ENCODE data around the gene FCHO1. TPM values are rescaled to one million over a fixed set of nuclear protein-coding genes. Genes with fewer than 3 reads are reported as not detected.

FCHO1 gene
- total and polyA plus RNA-seq, 10 of the 15 experiments (the other 5 are each of a cell fraction or from before 2014, with no cell fraction given): 0.14 to 45.8 (median 15.8) TPM

DNA sequence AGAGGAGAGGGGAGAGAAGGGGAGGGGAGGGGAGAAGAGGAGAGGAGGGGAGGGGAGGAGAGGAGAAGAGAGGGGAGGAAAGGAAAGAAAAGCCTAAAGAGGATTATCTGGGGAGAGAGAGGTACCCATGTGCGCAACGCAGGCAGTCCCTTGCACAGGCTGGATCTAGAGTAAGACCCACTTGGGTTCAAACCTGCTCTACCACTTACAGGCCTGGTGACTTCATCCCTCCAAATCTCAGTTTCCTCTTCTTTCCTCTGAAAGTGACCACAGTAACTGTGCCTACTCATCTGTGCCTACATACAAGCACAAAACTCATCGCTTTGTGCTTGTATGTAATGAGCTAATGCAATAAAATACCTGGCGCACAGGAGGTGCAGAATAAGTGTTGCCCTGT is 32.7 kb upstream of the FCHO1 start:
- Histone ChIP-seq H3K4me3 (peak overlapping the region; percentile 99; the same call in 1 of the 2 replicates), H3K27ac (ENCODE audit: control insufficient read depth, insufficient read depth) (no peak overlapping the region), H3K9me3 (replicated peaks; ENCODE audit: control insufficient read depth, insufficient read depth, low read length) (no peaks in the 10 kb centered on the region), H3K4me1 (ENCODE audit: control insufficient read depth, insufficient read depth, low read length) (peaks cover 27% of the 10 kb centered on the region), H3K27me3 (replicated peaks in 1 of 2; ENCODE audit: control insufficient read depth in 2 of 2, insufficient read depth in 2 of 2, low read length in 1 of 2) (no peaks in the 10 kb centered on the region), H3K4me2 (ENCODE audit: control insufficient read depth, insufficient read depth) (peak overlapping the region; percentile 90), H3K79me2 (ENCODE audit: control insufficient read depth, insufficient read depth, low read length) (peaks cover 23% of the 10 kb centered on the region), H3K36me3 (ENCODE audit: control insufficient read depth in 2 of 2, insufficient read depth in 2 of 2, low read length in 1 of 2) (peaks cover 0 to 3% of the 10 kb centered on the region in 2 experiments; a peak in 1 of 4 replicates), H4K20me1 (ENCODE audit: control insufficient read depth, insufficient read depth) (no peaks in the 10 kb centered on the region), H3K9ac (ENCODE audit: control insufficient read depth, insufficient read depth, low read length) (no peak overlapping the region), H2AFZ (ENCODE audit: control insufficient read depth, low read depth, low read length) (peak overlapping the region; percentile 85)
- CTCF ChIA-PET: interaction anchor here (0.7 to 3.3 kb wide), 12 partner anchors 12 to 133 kb away, joined by 3 to 23 read pairs (median 4); partner anchors contain the start of gene FCHO1
- BruUV-seq (replicated peaks): no TSS peak
- RAD21 ChIA-PET (ENCODE audit: unreplicated experiment): interaction anchor here (0.9 to 2.3 kb wide), 9 partner anchors 33 to 214 kb away, joined by 3 to 21 read pairs (median 4); partner anchors contain the start of genes CCDC124, FCHO1 and JAK3
- ATAC-seq (peak; percentile 43), FAIRE-seq (no peak), DNase-seq (ENCODE audit: low read depth, low spot score) (no peak)
- TF ChIP-seq RBBP5 (conservative IDR thresholded peaks at IDR 0.05): no peak
- TF ChIP-seq RUNX3 (IDR thresholded peaks at IDR 0.05; ENCODE audit: low read length): peak; percentile 34; the same call in 1 of the 2 replicates
- TF ChIP-seq BCL11A (IDR thresholded peaks at IDR 0.05; ENCODE audit: low read depth, low read length): no peak
- in situ Hi-C loops (cut with MboI): no loop called here
- SMC1A ChIA-PET (ENCODE audit: uncharacterized antibody, unreplicated experiment): interaction anchor here (0.6 to 7.6 kb wide), 13 partner anchors 12 to 370 kb away, joined by 3 to 91 read pairs (median 5); partner anchors contain the start of gene FCHO1
- 37% methylated on average over 4 of the region's 4 CpGs for WGBS (ENCODE audit: insufficient coverage, insufficient replicate concordance, low lambda C conversion rate, missing lambda C conversion rate)
- intact Hi-C loops (cut with micrococcal nuclease; ENCODE audit: unreplicated experiment): loop anchor here (5.0 kb wide), 1 partner anchor 34 kb away; the partner anchor contains the start of gene FCHO1
- POLR2A ChIA-PET: interaction anchor here (0.5 to 3.7 kb wide), 10 partner anchors 12 to 413 kb away, joined by 3 to 21 read pairs (median 4); no protein-coding TSS in a partner anchor

DNA sequence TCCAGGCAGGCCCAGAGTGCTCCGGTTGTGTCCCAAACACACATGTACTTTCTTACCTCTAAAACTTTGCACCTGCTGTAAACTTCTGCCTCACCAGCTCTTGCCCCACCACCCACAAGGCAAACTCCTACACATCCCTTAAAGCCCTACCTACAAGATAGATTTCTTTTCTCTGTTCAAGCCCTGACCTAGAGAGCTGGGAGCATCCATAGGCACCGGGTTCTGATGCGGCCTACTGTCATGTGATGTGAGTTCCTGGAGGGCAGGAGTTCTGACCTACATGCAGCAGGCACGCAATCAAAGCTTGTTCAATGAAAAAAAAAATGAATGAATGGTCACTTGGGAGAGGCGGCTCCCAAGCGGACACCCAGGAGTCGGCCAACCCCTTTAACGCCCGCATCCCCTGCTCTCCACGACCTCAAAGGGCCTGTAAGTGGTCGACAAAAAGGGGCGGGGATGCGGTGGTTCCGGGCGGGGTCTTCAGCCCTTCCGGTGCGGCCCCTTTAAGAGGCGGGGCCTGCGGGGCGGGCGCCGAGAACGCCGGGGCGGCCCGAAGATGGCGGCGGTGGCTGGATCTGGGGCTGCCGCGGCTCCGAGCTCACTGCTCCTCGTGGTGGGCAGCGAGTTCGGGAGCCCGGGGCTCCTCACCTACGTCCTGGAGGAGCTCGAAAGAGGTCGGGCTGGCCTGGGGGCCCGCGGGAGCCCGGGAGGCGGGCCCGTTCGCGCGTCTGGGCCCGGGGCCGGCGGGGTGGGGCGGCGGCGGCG is 32.1 kb upstream of the FCHO1 start, which contains the start of gene MAP1S:
Gene MAP1S (plus strand): TSS at position 534 of the 765 bp plus-strand sequence. CDS start 23 bp downstream, at position 557.
- Histone ChIP-seq H3K4me1 (ENCODE audit: control insufficient read depth, insufficient read depth, low read length) (peaks cover 27% of the 10 kb centered on the region), H3K9me3 (replicated peaks; ENCODE audit: control insufficient read depth, insufficient read depth, low read length) (no peaks in the 10 kb centered on the region), H3K9ac (ENCODE audit: control insufficient read depth, insufficient read depth, low read length) (peak within 1 kb of the TSS; percentile 77), H3K36me3 (ENCODE audit: control insufficient read depth in 2 of 2, insufficient read depth in 2 of 2, low read length in 1 of 2) (peaks cover 3% of the 10 kb centered on the region in 2 experiments; a peak in 3 of 4 replicates), H2AFZ (ENCODE audit: control insufficient read depth, low read depth, low read length) (peak within 1 kb of the TSS; percentile 85), H3K4me2 (ENCODE audit: control insufficient read depth, insufficient read depth) (peak within 1 kb of the TSS; percentile 90), H3K27ac (ENCODE audit: control insufficient read depth, insufficient read depth) (peak within 1 kb of the TSS; percentile 38; the same call in 1 of the 2 replicates), H3K27me3 (replicated peaks in 1 of 2; ENCODE audit: control insufficient read depth in 2 of 2, insufficient read depth in 2 of 2, low read length in 1 of 2) (no peaks in the 10 kb centered on the region), H3K4me3 (peak within 1 kb of the TSS; percentile 99), H3K79me2 (ENCODE audit: control insufficient read depth, insufficient read depth, low read length) (peaks cover 23% of the 10 kb centered on the region), H4K20me1 (ENCODE audit: control insufficient read depth, insufficient read depth) (no peaks in the 10 kb centered on the region)
- CTCF ChIA-PET: interaction anchor here (0.5 to 3.3 kb wide), 14 partner anchors 8 to 133 kb away, joined by 3 to 23 read pairs (median 4); partner anchors contain the start of gene FCHO1
- WGBS (ENCODE audit: insufficient coverage, insufficient replicate concordance, low lambda C conversion rate, missing lambda C conversion rate): 0% methylated on average over 25 of the region's 53 CpGs
- in situ Hi-C loops (cut with MboI) (no loop called here), intact Hi-C loops (cut with micrococcal nuclease; ENCODE audit: unreplicated experiment) (loop anchor here (5.0 kb wide), 1 partner anchor 33 kb away; the partner anchor contains the start of gene FCHO1)
- SMC1A ChIA-PET (ENCODE audit: uncharacterized antibody, unreplicated experiment): interaction anchor here (0.6 to 7.6 kb wide), 15 partner anchors 11 to 369 kb away, joined by 3 to 91 read pairs (median 5); partner anchors contain the start of gene FCHO1
- peak; percentile 90 for ATAC-seq
- FAIRE-seq: peak; percentile 18
- no peak for DNase-seq (ENCODE audit: low read depth, low spot score)
- POLR2A ChIA-PET: interaction anchor here (0.5 to 3.7 kb wide), 11 partner anchors 12 to 414 kb away, joined by 3 to 21 read pairs (median 4); partner anchors contain the start of gene FCHO1
- RAD21 ChIA-PET (ENCODE audit: unreplicated experiment): interaction anchor here (0.7 to 2.3 kb wide), 10 partner anchors 32 to 214 kb away, joined by 3 to 21 read pairs (median 4); partner anchors contain the start of genes CCDC124, FCHO1 and JAK3
- no TSS peak for BruUV-seq (replicated peaks)
- TF ChIP-seq, protein P1, sequence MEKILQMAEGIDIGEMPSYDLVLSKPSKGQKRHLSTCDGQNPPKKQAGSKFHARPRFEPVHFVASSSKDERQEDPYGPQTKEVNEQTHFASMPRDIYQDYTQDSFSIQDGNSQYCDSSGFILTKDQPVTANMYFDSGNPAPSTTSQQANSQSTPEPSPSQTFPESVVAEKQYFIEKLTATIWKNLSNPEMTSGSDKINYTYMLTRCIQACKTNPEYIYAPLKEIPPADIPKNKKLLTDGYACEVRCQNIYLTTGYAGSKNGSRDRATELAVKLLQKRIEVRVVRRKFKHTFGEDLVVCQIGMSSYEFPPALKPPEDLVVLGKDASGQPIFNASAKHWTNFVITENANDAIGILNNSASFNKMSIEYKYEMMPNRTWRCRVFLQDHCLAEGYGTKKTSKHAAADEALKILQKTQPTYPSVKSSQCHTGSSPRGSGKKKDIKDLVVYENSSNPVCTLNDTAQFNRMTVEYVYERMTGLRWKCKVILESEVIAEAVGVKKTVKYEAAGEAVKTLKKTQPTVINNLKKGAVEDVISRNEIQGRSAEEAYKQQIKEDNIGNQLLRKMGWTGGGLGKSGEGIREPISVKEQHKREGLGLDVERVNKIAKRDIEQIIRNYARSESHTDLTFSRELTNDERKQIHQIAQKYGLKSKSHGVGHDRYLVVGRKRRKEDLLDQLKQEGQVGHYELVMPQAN (conservative IDR thresholded peaks at IDR 0.05): peak; percentile 51; the same call in 1 of the 2 replicates
- no peak for TF ChIP-seq SUZ12 (IDR thresholded peaks at IDR 0.05; ENCODE audit: unreplicated experiment)
- no peak for TF ChIP-seq ETV6 (conservative IDR thresholded peaks at IDR 0.05 in 1 of 2, IDR thresholded peaks at IDR 0.05 in 1 of 2; ENCODE audit: borderline replicate concordance in 1 of 2, low read depth in 1 of 2)
- 0 out of 2 replicates have a peak, but pooled peaks have one; percentile 40 for TF ChIP-seq SMAD5 (IDR thresholded peaks at IDR 0.05; ENCODE audit: low read depth)
- no peak for TF ChIP-seq POLR2AphosphoS2 (IDR thresholded peaks at IDR 0.05; ENCODE audit: low read depth, low read length)
- peak; percentile 91 for TF ChIP-seq TAF1 (IDR thresholded peaks at IDR 0.05; ENCODE audit: borderline replicate concordance, low read depth, low read length)
- TF ChIP-seq POU2F2 (IDR thresholded peaks at IDR 0.05; ENCODE audit: borderline replicate concordance, low read depth, low read length): 0 out of 3 replicates have a peak, but pooled peaks have one; percentile 25
- 0 out of 4 replicates have a peak, but pooled peaks of 1 of the 2 experiments have one; percentile 4 for TF ChIP-seq BHLHE40 (IDR thresholded peaks at IDR 0.05; ENCODE audit: borderline replicate concordance in 1 of 2, low read depth in 2 of 2, low read length in 1 of 2)
- 0 out of 2 replicates have a peak, but pooled peaks have one; percentile 12 for TF ChIP-seq TCF3 (IDR thresholded peaks at IDR 0.05; ENCODE audit: borderline replicate concordance, insufficient read depth, low read depth, low read length)

Measured in GM12878 (cell line).